ENCODE measurements around the gene ANOS1. TPM values are rescaled to one million over a fixed set of nuclear protein-coding genes. Genes with fewer than 3 reads are reported as not detected.

The ANOS1 gene
- total RNA-seq, 1 experiment from 2014 or later, result 24.8 TPM

GRCh38 chrX:8684201-8684965 lies 47.6 kb downstream of the ANOS1 start (continued):
- TF ChIP-seq OVOL2 (CRISPR knock-in tag; IDR thresholded peaks at IDR 0.05; ENCODE audit: borderline replicate concordance) (no peak), FOXP1 (CRISPR knock-in tag; IDR thresholded peaks at IDR 0.05; ENCODE audit: borderline replicate concordance) (no peak), NR1H2 (CRISPR knock-in tag; IDR thresholded peaks at IDR 0.05) (no peak), ZSCAN18 (CRISPR knock-in tag; IDR thresholded peaks at IDR 0.05) (no peak), MLX (CRISPR knock-in tag; IDR thresholded peaks at IDR 0.05) (no peak), ZBTB21 (CRISPR knock-in tag; IDR thresholded peaks at IDR 0.05; ENCODE audit: borderline replicate concordance) (no peak), ATF2 (CRISPR knock-in tag; IDR thresholded peaks at IDR 0.05; ENCODE audit: borderline replicate concordance, low read depth) (no peak), IRF2 (CRISPR knock-in tag; IDR thresholded peaks at IDR 0.05; ENCODE audit: borderline replicate concordance, low read depth) (no peak), PRDM15 (CRISPR knock-in tag; IDR thresholded peaks at IDR 0.05) (no peak), ZNF396 (CRISPR knock-in tag; IDR thresholded peaks at IDR 0.05; ENCODE audit: borderline replicate concordance) (no peak), TCF7 (CRISPR knock-in tag; IDR thresholded peaks at IDR 0.05; ENCODE audit: low read depth) (no peak)

- Mint-ChIP-seq H3K4me3 (no peak overlapping the region), H3K9me3 (0 out of 2 replicates have a peak, but pooled peaks cover 3% of the 10 kb centered on the region), H3K27ac (peak overlapping the region; percentile 65; the same call in 1 of the 2 replicates), H3K4me1 (peaks cover 76% of the 10 kb centered on the region), H3K36me3 (peaks cover 7% of the 10 kb centered on the region), H3K27me3 (ENCODE audit: low read depth) (no peaks in the 10 kb centered on the region)
- no peak for ATAC-seq
- DNase-seq (ENCODE audit: low spot score), result no peak
- CTCF ChIA-PET, result no interaction called here
- POLR2A ChIA-PET, result no interaction called here
- no peak for TF ChIP-seq ZNF121 (CRISPR knock-in tag; IDR thresholded peaks at IDR 0.05)
- no peak for TF ChIP-seq ETV6 (CRISPR knock-in tag; IDR thresholded peaks at IDR 0.05)
- no peak for TF ChIP-seq ZNF317 (CRISPR knock-in tag; IDR thresholded peaks at IDR 0.05; ENCODE audit: borderline replicate concordance, low read depth)
- no peak for TF ChIP-seq SOX15 (CRISPR knock-in tag; IDR thresholded peaks at IDR 0.05)
- no peak for TF ChIP-seq USF2 (CRISPR knock-in tag; IDR thresholded peaks at IDR 0.05)
- no peak for TF ChIP-seq MXD4 (CRISPR knock-in tag; IDR thresholded peaks at IDR 0.05; ENCODE audit: borderline replicate concordance)
- no peak for TF ChIP-seq NR2C2 (CRISPR knock-in tag; IDR thresholded peaks at IDR 0.05)
- no peak for TF ChIP-seq ATF1 (CRISPR knock-in tag; IDR thresholded peaks at IDR 0.05)
- TF ChIP-seq NR1H2 (CRISPR knock-in tag; IDR thresholded peaks at IDR 0.05), result no peak
- no peak for TF ChIP-seq ATF3 (CRISPR knock-in tag; conservative IDR thresholded peaks at IDR 0.05)
- TF ChIP-seq MYBL2 (CRISPR knock-in tag; IDR thresholded peaks at IDR 0.05), result no peak
- TF ChIP-seq ERG (CRISPR knock-in tag; IDR thresholded peaks at IDR 0.05), result no peak
- no peak for TF ChIP-seq SMAD4 (CRISPR knock-in tag; IDR thresholded peaks at IDR 0.05)
- TF ChIP-seq NR3C1 (CRISPR knock-in tag; conservative IDR thresholded peaks at IDR 0.05; ENCODE audit: low read depth), result no peak
Observed at GRCh38 chrX:8683687-8684086, 48.2 kb downstream of the ANOS1 start.
